DMS153 treated with DMSO at 0.1 percent for 48 hours (cell line): Measurements from ENCODE around the gene CTBP2.
"Not testable (repeated sequence)": the region's sequence is repeated elsewhere in the genome, so short reads cannot be mapped to it uniquely, and the experiment has no call there.

ENCODE experiments used
- DNase-seq: peaks from one replicate; lab custom pipeline; 2025; ENCODE audit not compliant: unreplicated experiment; lab: John Stamatoyannopoulos, UW

CTBP2 gene

GRCh38 chr10:125067764-125068163 is 92.6 kb downstream of the CTBP2 start:
- DNase-seq = no peak

- no peak for DNase-seq
Observed at GRCh38 chr10:125066764-125067450, 93.5 kb downstream of the CTBP2 start.

DNA sequence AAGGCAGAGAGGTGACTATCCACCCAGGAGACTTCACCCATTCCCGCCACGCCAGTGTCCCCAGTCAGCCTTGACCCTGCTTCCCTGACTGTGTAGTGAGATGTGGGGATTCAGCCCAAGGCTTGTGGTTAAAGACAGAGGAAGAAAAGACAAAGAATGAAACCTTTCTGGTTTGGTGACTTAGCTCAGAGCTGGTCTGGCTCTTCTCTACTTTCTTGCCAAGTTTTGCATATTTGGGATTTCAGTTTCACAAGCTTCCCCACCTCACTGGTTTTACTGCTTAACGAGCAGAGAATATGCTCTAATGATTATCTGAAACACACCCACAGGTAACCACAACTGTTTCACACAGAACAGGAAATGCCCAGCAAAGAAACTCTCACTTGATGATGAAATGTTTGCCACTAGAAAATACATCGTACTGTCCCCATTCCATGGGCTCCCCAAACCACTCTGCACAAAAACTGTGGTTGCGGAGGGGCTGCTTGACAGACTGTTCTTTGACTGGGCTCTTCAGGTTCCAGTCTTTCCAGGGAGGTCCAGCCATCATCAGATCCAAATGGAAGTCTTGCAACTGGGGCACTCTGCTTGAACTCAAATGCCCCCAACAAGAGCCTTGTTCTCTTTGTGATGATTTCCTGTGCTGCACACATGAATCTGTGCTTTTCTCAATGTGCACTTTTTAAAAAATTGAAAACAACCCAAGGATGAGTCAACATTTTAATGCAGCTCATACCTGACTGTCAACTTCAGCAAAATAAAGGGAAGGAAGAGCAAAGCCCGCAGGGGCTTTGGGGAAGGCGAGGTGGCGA is 95.5 kb downstream of the CTBP2 start:
- DNase-seq = no peak

GRCh38 chr10:125063256-125063925 is 97.0 kb downstream of the CTBP2 start:
- no peak for DNase-seq

GRCh38 chr10:125062914-125063230 is 97.5 kb downstream of the CTBP2 start:
- DNase-seq = no peak

DNA sequence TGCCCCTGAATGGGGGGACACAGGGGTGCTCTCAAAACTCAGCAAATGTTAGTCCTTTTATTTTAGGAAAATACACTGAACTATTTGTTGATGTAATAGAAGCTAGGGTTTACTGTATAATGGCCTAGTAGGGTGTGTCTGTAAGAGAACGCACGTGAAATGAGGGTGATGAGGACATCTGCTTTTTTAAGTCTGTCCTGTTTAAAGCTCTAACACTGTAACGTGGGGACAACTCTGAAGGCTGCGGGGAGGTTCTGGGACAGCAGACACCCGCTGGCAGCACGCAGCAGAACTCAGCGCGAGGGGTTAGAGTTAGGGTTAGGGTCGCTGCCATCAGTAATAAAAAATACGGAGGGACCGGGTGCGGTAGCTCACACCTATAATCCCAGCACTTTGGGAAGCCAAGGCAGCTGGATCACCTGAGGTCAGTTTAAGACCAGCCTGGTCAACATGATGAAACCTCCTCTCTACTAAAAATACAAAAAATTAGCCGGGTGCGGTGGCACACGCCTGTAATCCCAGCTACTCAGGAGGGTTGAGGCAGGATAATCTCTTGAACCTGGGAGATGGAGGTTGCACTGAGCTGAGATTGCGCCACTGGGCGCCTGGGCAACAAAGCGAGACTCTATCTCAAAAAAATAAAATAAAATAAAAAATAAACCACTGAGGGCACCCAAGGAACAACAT is 98.0 kb downstream of the CTBP2 start:
- DNase-seq = no peak

DNA sequence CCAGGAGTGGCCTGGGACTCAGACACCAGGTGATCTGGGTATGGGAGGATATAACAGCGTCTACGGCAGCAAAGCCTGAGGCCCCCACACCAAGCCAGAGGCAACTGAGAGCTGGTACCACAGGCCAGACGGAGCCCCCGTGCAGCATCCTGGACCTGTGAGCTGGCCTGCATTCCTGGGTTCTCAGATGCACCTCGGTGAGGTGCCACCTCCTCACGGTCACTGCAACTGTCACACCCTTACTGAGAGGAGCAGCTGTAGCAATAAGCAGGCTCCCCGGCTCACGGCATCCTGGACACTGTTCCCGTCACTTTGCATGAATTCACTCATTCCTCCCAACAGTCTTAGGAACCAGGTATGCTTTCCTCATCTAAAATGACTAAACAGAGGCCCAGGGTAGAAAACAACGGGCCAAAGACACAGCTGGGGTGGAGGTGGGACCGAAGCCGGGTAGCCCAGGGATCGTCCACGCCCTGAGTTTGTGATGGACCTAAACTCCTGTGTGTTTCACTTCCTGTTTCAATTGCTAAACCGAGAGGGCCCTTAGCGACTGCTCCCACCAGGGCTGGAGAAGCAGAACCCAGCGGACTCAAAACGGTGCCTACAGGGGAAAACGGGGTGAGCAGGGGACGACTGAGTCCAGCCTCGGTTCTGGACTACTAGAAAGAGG is 98.7 kb downstream of the CTBP2 start:
- no peak for DNase-seq

GRCh38 chr10:125060826-125061556 is 99.4 kb downstream of the CTBP2 start:
- peak; percentile 22 for DNase-seq

DNA sequence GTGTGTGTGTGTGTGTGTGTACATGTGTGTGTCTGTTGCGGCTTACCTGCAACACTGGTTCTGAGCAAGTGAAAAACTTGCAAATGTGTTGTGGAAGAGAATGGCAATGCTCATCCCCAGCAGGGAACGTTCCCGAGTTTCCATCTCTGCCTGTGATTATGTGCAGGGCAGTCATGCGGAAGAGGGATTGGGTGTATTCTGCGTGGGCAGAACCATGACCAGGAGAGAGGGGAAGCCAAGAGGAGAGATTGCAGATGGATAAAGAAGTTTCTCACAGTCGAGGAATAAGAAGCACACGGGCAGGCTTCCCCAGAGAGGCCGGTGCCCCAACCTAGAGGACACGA is 99.9 kb downstream of the CTBP2 start:
- no peak for DNase-seq

- DNase-seq = no peak
Observed at GRCh38 chr10:125060026-125060425, 100.3 kb downstream of the CTBP2 start.

- DNase-seq = not testable (repeated sequence)
Observed at GRCh38 chr10:125059348-125059747, 101.0 kb downstream of the CTBP2 start.

GRCh38 chr10:125057158-125058001 is 103.0 kb downstream of the CTBP2 start:
- DNase-seq = no peak

GRCh38 chr10:125056161-125057132 is 103.9 kb downstream of the CTBP2 start:
- no peak for DNase-seq

DNA sequence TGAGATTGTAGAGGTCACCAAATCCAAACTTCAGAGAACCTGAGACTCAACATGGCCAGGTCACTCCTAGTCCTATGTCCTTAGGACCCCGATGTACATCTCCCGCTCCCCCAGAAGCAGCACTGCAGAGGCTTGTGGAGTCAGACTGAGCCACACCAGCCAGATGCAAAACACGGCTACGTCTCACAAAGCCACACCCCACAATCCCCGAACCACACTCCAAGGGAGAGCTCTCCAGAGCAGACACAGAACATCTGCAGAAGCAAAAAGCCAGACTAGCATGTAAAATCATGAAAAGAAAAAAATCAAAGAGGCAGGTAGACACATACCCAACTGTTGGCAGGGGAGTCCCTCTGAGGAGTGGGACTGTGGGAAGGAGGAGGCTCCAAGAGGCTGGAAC is 104.9 kb downstream of the CTBP2 start:
- no peak for DNase-seq

GRCh38 chr10:125054669-125055268 is 105.6 kb downstream of the CTBP2 start:
- no peak for DNase-seq

GRCh38 chr10:125054216-125054615 is 106.1 kb downstream of the CTBP2 start:
- DNase-seq = no peak

DNA sequence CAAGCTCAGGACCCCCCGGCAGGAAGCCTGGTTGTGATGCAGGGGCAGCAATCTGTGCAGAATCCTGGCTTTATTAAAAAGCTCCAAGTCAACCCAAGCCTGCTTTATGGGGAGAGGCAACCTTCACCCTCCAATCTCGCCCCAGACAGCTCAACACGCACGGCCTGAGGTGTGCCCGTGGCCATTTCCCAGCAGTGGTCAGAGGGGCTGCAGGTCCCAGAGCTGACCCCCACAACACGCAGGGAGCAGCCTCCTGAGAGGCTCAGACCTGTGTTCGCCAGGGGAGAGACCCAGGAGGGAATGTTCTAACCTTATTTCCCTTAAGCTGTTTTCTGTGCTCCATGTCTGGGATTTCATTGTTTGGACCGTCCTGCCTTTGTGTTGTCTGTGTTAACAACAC is 108.2 kb downstream of the CTBP2 start:
- DNase-seq = no peak

DNA sequence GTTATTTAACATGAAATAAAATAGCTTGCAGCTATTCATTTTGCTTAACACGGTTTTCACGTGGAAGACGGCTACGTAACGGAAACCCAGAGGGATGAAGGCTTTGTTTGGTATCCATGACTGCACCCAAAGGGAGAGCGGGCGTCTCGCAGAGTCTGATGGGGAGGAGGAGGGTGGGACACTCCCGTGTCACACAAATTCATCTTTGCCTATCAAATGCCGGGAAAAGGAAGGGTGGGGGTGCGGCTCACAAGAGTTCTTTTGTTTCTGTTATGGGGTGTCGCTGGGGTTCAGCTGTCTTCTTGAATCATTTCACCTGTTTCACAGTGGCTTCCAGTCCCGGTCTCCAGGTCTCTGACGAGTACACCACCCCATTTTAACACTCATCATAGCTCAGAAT is 110.0 kb downstream of the CTBP2 start:
- no peak for DNase-seq
